Amniotic stem cell (primary cell): ENCODE results near the gene RBP3.

Source experiments
- DNase-seq: peaks from one replicate; lab custom pipeline; 2025; lab: John Stamatoyannopoulos, UW

The RBP3 gene

DNA sequence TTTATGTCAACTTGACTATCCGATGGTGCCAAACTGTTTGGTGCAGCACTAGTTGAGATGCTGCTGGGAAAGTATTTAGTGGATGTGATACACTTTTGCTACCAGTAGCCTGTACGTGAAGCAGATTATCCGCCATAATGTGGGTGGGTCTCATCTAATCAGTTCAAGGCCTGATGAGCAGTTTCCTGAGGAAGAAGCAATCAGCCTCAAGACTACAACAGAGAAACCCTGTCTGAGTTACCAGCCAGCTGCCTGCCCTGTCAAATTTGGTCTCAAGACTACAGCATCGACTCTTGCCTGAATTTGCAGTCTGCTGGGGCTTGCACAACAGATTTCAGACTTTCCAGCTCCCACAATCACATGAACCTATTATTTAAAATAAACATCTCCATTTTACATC is 10.9 kb upstream of the RBP3 start:
- no peak for DNase-seq

DNA sequence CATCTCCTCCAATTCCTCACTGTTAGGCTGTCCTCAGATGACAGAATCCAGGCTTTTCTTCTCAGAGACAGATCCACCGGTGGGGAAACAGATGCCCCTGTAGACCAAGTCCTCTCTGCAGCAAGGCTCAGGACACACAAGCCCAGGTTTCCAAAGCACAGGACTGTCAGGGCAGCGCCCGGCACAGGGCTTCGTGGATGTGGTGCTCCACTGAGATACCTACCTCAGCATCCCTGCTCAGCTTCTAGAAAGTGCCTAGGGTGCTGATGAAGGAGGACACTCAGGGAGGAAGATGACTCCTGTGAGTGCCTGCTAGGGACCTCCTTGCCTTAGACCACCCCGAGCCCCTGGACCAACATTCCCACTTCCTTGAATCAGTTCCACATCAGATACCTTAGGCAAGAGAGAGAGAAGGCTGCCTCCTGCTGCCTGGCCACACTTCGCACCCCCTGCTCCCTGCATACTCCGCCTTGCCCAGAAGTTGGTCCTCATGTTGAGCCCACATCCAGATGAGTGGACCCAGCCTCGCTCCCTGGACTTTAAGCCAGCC is 8.9 kb upstream of the RBP3 start:
- no peak for DNase-seq

DNA sequence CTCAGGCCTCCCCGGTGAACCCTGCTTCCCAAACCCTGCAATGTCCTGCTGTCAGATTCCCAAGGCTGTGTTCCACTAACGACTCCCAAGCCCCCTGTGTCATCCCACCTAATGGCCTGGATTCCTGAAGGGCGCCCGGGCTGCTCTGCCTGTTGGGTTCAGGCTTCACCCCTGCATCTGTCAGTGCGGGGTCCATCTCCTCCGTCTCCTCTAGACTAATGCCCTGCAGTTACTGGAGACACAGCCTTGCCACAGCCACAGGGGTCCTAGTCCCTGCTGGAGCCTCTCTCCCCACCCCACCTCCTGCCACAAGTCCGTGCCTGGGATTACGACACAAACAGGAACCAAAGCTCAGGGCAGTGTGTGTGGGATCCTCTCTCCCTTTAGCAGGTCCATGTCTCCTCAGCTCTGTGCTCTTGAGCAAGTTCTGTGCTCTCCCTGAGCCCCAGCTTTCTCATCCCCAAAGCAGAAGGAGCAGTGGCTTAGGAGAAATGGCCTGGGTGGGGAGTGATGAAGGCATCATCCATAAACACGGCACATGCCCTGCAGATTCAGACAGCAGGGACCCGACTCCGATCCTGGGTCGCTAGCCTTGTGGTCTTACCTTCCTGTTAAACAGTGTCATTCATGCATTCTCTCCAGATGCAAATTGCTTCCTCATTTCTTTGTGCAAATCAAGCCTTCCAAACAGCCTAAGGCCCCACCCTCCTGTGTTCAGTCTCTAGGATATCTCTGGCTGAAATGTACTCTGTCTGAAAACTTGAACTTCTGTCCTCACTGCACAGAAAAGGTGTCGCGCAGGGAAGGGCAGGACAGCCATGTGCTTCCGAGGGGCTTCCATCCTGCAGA is 8.2 kb upstream of the RBP3 start:
- no peak for DNase-seq

DNA sequence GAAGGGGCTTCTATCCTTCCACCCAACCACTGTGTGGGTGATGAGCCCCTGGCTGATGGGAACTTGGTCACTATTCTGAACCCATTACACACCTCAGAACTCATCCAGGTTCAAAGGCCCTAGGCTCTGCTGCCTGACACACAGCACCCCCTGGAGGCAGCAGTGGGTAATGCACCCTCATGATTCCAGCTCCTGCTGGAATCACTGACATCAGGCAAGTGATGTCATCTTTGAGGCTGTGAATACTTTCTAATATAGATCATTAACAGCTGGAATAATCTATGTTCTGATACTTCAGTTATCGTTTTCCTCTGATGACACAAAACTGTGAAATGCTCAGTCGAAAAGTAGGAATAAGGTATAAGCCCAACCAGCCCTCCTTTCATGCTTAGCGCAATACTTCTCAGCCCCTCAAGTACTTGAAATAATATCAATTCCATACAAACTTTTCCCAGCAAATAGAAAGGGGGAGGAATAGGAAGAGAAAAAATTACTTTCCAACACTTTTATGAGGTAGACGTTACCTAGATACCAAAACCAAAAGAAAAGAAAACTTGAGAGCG is 7.5 kb upstream of the RBP3 start:
- no peak for DNase-seq

DNA sequence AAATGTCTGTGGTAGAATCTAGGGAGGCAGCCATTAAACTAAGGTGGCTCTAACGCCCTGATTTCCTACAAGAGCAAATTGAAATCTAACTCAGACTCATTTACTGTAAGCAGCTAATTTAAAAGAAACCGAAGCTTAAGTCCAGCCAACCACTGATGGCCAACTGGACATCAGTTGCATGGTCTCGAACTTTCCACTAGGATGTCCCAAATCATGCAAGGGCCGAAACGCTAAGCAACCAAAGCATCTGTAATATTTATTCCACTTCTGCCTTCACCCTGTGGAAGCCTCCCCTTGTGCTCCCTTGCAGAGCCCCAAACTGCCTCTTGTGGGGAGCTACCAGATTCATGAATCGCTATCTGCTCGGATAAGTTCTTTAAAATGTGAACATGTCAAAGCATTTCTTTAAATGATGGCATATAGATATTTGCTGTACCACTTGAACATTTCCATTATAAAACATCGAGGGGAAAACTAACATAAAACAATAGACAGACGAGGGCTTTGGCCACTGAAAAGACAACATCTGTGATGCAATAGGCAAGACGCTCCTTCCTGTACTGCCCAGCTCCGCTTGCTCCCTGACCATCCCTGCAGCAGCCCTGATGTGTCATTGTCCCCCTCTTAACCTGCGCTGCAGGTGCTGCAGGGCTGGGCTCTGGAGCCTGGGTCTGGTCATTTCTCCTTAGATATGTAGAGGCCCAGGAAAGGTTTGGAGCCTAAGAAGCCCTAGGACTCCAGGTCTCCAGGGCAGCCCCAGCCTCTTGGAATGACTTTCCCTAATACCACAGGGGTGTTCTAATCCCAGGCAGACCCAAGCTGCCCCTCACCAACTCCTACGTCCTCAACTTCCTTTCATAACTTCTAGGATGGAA is 2.9 kb upstream of the RBP3 start:
- no peak for DNase-seq

DNA sequence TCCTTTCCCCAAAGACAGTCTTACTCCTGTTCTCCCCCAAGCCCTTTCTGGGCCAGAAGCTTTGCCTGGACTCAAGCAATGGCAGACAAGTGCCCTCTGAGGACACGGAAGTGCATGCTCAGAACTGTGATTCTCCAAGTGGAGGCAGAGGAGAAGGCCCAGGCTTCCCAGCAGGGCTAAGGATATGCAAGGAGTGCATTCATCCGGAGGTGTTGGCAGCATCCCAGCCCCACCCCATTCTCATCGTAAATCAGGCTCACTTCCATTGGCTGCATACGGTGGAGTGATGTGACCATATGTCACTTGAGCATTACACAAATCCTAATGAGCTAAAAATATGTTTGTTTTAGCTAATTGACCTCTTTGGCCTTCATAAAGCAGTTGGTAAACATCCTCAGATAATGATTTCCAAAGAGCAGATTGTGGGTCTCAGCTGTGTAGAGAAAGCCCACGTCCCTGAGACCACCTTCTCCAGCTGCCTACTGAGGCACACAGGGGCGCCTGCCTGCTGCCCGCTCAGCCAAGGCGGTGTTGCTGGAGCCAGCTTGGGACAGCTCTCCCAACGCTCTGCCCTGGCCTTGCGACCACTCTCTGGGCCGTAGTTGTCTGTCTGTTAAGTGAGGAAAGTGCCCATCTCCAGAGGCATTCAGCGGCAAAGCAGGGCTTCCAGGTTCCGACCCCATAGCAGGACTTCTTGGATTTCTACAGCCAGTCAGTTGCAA is 1.4 kb upstream of the RBP3 start:
- no peak for DNase-seq

DNA sequence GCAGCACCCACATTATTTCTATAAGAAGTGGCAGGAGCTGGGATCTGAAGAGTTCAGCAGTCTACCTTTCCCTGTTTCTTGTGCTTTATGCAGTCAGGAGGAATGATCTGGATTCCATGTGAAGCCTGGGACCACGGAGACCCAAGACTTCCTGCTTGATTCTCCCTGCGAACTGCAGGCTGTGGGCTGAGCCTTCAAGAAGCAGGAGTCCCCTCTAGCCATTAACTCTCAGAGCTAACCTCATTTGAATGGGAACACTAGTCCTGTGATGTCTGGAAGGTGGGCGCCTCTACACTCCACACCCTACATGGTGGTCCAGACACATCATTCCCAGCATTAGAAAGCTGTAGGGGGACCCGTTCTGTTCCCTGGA is 874 bp upstream of the RBP3 start:
- DNase-seq: no peak

DNA sequence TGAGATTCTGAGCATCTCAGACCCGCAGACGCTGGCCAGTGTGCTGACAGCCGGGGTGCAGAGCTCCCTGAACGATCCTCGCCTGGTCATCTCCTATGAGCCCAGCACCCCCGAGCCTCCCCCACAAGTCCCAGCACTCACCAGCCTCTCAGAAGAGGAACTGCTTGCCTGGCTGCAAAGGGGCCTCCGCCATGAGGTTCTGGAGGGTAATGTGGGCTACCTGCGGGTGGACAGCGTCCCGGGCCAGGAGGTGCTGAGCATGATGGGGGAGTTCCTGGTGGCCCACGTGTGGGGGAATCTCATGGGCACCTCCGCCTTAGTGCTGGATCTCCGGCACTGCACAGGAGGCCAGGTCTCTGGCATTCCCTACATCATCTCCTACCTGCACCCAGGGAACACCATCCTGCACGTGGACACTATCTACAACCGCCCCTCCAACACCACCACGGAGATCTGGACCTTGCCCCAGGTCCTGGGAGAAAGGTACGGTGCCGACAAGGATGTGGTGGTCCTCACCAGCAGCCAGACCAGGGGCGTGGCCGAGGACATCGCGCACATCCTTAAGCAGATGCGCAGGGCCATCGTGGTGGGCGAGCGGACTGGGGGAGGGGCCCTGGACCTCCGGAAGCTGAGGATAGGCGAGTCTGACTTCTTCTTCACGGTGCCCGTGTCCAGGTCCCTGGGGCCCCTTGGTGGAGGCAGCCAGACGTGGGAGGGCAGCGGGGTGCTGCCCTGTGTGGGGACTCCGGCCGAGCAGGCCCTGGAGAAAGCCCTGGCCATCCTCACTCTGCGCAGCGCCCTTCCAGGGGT is 703 bp downstream of the RBP3 start:
- DNase-seq: no peak

DNA sequence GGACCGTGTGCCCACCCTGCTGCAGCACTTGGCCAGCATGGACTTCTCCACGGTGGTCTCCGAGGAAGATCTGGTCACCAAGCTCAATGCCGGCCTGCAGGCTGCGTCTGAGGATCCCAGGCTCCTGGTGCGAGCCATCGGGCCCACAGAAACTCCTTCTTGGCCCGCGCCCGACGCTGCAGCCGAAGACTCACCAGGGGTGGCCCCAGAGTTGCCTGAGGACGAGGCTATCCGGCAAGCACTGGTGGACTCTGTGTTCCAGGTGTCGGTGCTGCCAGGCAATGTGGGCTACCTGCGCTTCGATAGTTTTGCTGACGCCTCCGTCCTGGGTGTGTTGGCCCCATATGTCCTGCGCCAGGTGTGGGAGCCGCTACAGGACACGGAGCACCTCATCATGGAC is 1.4 kb downstream of the RBP3 start:
- no peak for DNase-seq

DNA sequence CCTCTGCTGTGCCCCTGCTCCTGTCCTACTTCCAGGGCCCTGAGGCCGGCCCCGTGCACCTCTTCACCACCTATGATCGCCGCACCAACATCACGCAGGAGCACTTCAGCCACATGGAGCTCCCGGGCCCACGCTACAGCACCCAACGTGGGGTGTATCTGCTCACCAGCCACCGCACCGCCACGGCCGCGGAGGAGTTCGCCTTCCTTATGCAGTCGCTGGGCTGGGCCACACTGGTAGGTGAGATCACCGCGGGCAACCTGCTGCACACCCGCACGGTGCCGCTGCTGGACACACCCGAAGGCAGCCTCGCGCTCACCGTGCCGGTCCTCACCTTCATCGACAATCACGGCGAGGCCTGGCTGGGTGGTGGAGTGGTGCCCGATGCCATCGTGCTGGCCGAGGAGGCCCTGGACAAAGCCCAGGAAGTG is 1.8 kb downstream of the RBP3 start:
- DNase-seq: no peak

DNA sequence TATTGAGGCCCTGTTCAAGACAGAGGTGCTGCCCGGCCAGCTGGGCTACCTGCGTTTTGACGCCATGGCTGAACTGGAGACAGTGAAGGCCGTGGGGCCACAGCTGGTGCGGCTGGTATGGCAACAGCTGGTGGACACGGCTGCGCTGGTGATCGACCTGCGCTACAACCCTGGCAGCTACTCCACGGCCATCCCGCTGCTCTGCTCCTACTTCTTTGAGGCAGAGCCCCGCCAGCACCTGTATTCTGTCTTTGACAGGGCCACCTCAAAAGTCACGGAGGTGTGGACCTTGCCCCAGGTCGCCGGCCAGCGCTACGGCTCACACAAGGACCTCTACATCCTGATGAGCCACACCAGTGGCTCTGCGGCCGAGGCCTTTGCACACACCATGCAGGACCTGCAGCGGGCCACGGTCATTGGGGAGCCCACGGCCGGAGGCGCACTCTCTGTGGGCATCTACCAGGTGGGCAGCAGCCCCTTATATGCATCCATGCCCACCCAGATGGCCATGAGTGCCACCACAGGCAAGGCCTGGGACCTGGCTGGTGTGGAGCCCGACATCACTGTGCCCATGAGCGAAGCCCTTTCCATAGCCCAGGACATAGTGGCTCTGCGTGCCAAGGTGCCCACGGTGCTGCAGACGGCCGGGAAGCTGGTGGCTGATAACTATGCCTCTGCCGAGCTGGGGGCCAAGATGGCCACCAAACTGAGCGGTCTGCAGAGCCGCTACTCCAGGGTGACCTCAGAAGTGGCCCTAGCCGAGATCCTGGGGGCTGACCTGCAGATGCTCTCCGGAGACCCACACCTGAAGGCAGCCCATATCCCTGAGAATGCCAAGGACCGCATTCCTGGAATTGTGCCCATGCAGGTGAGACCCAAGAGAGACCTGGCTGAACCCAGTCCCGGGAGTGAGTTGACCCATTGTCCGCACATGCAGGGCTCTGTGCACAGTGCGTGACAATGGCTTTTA is 2.8 kb downstream of the RBP3 start:
- no peak for DNase-seq

DNA sequence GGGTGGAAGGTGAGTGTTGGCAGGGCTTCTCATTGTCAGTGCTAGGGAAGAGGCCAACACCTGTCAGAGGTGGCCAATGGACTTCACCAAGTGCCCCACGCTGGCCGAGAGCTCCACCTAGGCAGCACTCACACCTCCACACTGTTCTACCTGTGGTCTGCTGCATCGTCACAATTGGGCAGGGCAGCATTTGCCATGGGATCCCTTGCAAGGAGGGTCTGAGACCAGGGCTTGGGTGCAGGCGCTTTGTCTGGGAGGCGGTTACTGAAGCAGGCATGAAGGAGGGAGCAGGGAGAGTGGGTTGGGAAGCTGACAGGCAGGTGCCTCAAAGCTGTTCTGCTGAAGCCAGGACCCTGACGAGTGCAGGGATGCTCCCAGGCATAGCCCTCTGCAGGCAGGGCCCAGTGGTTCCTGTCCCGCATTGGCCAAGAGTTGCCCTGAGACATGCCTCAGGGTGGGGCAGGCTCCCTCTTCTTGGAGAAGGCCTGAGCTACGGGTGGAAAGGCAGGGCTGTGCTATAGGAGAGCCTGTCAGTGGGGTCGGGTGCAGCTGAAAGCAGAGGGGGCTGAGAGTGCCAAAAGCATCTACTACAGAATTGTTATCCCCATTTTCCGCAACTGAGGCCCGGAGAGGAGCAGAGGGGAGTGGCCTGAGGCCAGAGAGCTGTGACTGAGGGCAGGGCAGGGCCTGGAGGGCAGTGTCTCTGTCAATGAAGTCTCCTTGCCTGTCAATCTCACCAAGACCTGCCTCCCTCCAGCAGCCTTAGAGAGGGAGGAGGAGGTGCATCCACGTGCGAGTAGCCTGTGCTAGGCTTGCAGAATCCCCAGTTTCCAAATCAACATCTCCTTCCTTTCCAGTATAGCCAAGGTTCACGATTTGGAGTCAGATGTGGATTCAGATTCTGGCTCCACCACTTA is 4.0 kb downstream of the RBP3 start:
- DNase-seq: no peak

DNA sequence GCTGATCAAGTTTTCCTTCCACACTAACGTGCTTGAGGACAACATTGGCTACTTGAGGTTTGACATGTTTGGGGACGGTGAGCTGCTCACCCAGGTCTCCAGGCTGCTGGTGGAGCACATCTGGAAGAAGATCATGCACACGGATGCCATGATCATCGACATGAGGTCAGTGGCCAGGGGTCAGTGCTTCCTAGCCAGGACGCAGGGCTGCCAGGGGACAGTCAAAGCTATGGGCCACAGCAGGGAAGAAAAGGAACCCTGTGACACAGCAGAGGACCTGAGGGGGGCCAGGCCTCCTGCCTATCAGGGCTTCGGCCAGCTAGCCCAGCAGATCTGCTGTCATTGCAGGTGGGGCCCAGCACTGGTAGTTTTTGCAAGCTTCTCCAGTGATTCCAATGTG is 5.2 kb downstream of the RBP3 start:
- DNase-seq: no peak

DNA sequence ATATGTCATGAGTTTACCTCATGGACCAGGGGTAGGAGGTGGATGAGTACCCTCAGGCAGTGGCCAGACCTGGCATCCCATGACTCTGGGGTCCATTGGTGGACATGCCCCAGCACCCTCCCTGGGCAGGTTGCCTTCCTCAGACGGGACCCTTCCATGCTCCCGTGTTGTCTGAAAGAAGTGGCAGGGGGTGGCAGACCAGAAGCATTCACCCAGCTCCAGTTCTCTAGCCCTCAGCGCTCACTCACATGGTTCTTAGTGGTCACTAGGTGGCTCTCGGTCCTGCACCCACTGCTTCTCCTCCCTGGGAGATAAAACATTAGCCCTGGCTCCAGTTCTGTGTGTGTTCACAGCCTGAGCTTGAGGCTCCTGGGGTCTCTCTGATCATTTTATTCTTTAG is 6.0 kb downstream of the RBP3 start:
- DNase-seq: no peak

DNA sequence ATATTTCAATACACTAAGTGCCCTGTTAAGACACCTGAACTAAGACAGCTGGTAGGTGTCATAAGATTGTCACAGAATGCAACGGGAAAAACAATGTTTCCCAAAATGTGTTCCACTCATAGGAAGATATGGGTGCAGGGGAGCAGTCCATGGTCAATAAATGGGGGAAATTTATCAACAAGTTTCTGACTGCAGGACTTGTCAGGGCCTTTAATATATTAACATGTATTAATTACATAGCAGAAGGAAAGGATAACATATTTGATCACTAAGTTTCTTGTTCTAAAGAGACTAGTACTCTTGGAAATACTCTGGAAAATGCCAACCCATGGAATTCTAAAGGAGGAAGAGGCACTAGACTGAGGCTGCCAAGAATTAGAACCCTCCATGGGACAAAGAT is 6.7 kb downstream of the RBP3 start:
- no peak for DNase-seq

DNA sequence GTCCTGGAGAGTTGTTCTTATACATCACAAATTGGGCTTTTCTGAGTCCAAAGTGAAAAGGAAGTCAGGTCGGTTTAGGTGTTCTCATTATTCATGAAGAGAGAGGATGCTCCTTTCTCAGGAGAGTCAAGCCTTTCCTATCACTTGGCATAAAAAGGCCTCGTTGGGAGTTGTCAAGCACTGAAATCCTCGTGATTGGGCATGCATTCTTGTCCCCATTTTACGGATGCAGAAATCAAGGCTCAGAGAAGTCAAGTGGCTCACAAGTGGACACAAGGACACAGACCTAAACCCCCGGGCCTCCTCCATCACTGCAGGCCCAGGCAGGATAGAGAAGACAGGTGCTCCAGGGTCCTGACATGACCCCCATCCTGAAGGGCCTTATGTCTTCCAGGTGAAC is 8.5 kb downstream of the RBP3 start:
- no peak for DNase-seq

DNA sequence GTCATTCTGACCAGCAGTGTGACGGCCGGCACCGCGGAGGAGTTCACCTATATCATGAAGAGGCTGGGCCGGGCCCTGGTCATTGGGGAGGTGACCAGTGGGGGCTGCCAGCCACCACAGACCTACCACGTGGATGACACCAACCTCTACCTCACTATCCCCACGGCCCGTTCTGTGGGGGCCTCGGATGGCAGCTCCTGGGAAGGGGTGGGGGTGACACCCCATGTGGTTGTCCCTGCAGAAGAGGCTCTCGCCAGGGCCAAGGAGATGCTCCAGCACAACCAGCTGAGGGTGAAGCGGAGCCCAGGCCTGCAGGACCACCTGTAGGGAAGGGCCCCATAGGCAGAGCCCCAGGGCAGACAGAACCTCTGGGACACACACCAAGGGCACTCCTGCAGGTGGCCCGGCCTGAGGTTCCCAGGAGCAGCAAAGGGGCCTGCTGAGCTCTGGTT is 9.0 kb downstream of the RBP3 start:
- no peak for DNase-seq

DNA sequence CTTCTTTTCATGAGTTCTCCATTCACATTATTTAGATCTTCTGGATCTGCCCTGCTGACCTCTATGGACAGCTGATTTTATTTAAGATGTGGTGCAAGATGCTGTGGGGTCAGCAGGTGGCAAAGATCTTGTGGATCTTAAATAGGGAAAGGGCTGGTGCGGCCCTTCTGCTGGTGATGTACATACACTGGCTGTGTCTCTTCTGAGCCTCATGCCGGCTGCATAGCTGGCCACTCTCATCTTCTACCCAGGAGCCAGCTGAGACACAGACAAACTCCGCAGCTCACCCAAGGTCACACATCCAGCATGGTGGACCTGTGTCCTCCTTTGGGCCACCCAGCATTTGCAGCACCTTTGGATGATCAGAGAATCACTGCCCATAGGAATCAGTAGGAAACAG is 9.7 kb downstream of the RBP3 start:
- DNase-seq: no peak

DNA sequence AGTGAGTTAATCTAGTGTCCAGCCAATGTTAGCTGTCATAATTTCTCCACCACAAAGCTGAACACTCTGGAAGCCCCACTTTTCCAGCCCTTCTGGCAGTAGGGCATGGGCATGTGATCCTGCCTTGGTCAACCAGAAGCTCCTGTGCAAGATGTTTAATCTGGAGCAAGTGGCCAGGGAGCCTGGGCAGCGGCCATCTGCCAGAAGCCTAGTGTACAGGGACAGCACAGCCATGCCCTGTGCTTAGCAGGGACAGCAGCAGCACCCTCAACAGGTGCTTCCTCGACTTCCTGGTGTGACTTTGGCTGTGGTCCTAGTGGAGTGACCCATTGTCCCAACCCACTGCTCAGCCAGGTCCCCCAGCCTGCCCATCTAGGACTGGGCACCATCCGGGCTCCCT is 10.3 kb downstream of the RBP3 start:
- no peak for DNase-seq
